Activated T-helper 1 cell treated with anti-CD3 and anti-CD28 coated beads, Interleukin-12 subunit alpha, Interleukin-12 subunit beta, Interleukin-2, Interleukin-4 antibody, amounts not matched to agents 30 ng/mL and 10 ng/mL and 1 ng/mL, durations not matched to agents 14 hours and 24 hours and 36 hours (primary cell): ENCODE measurements around the gene TBC1D17. TPM values are rescaled to one million over a fixed set of nuclear protein-coding genes. Genes with fewer than 3 reads are reported as not detected.

ENCODE experiments used
- DNase-seq: peaks from one replicate; pipeline ENCODE4 v3.0.0; 2021; ENCODE audit warnings: low spot score
- H3K27ac Mint-ChIP-seq: one replicate; pipeline ENCODE4 v1.8.0; 2021; ENCODE audit warnings: mild to moderate bottlenecking, mixed read lengths
- H3K27me3 Mint-ChIP-seq: one replicate; pipeline ENCODE4 v1.8.0; 2022; ENCODE audit warnings: mild to moderate bottlenecking, moderate library complexity, mixed read lengths; ENCODE audit not compliant: insufficient read depth
- H3K36me3 Mint-ChIP-seq: one replicate; pipeline ENCODE4 v1.8.0; 2021; ENCODE audit warnings: low read depth, mixed read lengths
- H3K4me1 Mint-ChIP-seq: one replicate; pipeline ENCODE4 v1.8.0; 2021; ENCODE audit warnings: low read depth, mixed read lengths
- H3K4me3 Mint-ChIP-seq: one replicate; pipeline ENCODE4 v1.8.0; 2021; ENCODE audit warnings: mild to moderate bottlenecking, moderate library complexity, mixed read lengths
- H3K9me3 Mint-ChIP-seq: one replicate; pipeline ENCODE4 v1.8.0; 2021; ENCODE audit warnings: mixed read lengths
- intact Hi-C: fragments of 100-400 bp; cut with micrococcal nuclease; formaldehyde crosslinking; loops from one replicate; pipeline ENCODE4 v1.15.1; 2024
- total RNA-seq: library from RNA; stranded (reverse); gene quantifications from 2 replicates; pipeline ENCODE4 v1.2.3, GENCODE V29; 2022

Gene TBC1D17
- total RNA-seq = 38.7 and 41.8 TPM in 2 replicates

DNA sequence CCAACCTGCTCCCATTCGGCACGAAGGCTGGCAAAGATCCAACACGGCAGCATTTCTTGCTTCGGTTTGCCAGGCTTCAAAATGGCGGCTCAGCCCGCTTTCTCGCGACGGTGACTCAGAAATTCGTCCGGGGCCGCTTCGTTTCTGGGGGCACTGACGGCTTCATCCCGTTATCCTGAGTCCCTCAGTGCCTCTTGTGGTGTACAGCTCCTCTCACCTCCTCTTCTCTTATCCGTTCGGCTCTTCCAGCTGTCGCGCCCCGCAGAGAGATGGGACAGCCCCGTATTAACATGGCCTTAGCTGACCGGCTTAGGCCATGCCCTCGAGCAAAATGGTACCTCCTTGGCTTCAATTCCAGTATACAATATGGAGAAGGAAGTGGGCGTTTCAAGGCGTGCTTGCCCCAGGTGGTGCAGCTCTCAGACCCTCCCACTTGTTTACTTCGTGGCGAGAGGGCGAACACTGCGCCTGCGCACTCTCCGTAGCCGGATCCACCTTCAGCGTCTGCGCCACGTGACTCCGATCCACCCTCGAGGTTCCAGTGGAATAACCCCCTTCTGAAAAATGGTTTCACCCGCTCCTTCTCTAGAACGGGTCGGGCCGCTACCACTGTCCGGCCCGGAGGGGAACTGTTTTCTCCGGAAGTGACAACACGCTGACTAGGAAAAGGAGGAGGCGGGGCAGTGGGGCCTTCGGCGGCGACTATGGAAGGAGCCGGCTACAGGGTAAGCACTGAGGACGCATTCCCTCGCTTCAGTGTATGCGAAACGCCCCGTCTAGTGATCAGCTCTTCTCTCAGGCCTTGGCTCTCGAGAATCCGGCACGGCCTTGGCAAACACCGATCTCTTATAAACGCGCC lies at the start of gene TBC1D17, which contains the start of gene AKT1S1:
Gene TBC1D17 (plus strand): TSS at position 683 of the 859 bp plus-strand sequence. CDS start 22 bp downstream, at position 705.
Gene AKT1S1 (minus strand): TSS at position 336 of the 859 bp plus-strand sequence. CDS start 4,060 bp downstream, outside the sequence.
- peaks cover 25% of the 10 kb centered on the region for H3K36me3 Mint-ChIP-seq
- peaks cover 30% of the 10 kb centered on the region for H3K4me1 Mint-ChIP-seq
- peak; percentile 99 for DNase-seq
- no peak within 1 kb of the TSS for H3K4me3 Mint-ChIP-seq
- intact Hi-C loops = loop anchor here (1.0 to 5.0 kb wide), 13 partner anchors 8 to 499 kb away; partner anchors contain the start of genes ALDH16A1, ATF5, NR1H2 and NUP62
- no peaks in the 10 kb centered on the region for H3K27me3 Mint-ChIP-seq
- no peaks in the 10 kb centered on the region for H3K9me3 Mint-ChIP-seq
- H3K27ac Mint-ChIP-seq = no peak within 1 kb of the TSS

GRCh38 chr19:49829200-49829599 lies 48.3 kb upstream of the TBC1D17 start:
- H3K27ac Mint-ChIP-seq = no peak overlapping the region
- no peaks in the 10 kb centered on the region for H3K9me3 Mint-ChIP-seq
- H3K4me3 Mint-ChIP-seq = no peak overlapping the region
- H3K36me3 Mint-ChIP-seq = peaks cover 19% of the 10 kb centered on the region
- intact Hi-C loops = no loop called here
- H3K4me1 Mint-ChIP-seq = no peaks in the 10 kb centered on the region
- H3K27me3 Mint-ChIP-seq = no peaks in the 10 kb centered on the region
- DNase-seq = no peak

DNA sequence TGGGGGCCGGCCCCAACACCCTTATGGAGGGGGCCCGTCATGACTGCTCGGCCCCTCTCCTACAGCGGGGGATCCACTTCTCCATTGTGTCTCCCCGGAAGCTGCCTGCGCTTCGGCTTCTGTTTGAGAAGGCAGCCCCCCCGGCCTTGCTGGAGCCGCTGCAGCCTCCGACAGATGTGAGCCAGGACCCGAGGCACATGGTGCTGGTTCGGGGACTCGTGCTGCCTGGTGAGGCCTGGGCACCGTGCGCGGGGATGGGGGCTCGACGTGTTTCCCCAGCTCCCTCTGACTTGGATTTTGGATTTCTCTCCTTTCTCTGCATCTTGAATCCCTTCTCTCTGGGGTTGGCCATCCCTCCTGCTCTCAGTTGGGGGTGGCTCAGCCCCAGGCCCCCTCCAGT lies 47.8 kb upstream of the TBC1D17 start:
- H3K36me3 Mint-ChIP-seq = peaks cover 21% of the 10 kb centered on the region
- no peak overlapping the region for H3K27ac Mint-ChIP-seq
- H3K27me3 Mint-ChIP-seq = no peaks in the 10 kb centered on the region
- no peaks in the 10 kb centered on the region for H3K4me1 Mint-ChIP-seq
- no peaks in the 10 kb centered on the region for H3K9me3 Mint-ChIP-seq
- intact Hi-C loops = no loop called here
- H3K4me3 Mint-ChIP-seq = no peak overlapping the region
- DNase-seq = no peak

- no peaks in the 10 kb centered on the region for H3K27me3 Mint-ChIP-seq
- H3K4me1 Mint-ChIP-seq = no peaks in the 10 kb centered on the region
- H3K36me3 Mint-ChIP-seq = peaks cover 23% of the 10 kb centered on the region
- no peak overlapping the region for H3K4me3 Mint-ChIP-seq
- intact Hi-C loops = no loop called here
- no peaks in the 10 kb centered on the region for H3K9me3 Mint-ChIP-seq
- DNase-seq = no peak
- H3K27ac Mint-ChIP-seq = no peak overlapping the region
Measured at GRCh38 chr19:49830766-49831165, 46.7 kb upstream of the TBC1D17 start.

DNA sequence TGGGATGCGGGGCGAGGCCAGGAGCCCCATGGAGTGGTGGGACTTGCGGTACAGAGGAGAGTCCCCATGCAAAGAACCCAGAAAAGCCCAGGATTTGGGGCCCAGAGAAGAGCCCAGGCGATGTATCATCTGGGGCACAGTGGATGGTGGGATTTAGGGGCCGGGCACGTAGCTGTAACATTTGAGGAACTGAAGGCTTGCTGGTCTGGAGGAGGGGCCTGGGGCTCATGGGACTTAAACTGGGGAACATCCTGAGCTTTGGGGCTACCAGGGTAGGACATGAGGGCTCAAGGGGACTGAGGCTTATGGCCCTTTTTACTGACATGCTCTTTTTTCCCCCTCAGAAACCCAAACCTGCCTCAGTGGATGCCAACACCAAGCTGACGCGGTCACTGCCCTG lies 45.9 kb upstream of the TBC1D17 start:
- intact Hi-C loops = no loop called here
- H3K27ac Mint-ChIP-seq = no peak overlapping the region

DNA sequence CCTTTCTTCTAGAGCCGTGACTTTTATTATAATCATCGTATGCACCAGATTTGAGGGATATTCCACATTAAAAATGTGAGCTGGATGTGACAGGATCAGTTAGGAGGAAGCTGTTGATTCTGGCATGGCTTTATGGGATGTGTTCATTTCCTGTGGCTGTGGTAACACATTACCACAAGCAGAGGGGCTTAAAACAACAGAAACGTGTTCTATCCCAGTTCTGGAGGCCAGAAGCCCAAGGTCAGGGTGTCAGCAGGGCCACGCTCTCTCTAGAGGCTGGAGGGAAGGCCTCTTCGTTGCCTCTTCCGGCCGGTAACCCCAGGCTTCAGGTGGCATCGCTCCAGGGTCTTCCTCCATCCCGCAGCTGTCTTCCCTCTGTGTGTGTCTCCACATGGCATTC lies 44.9 kb upstream of the TBC1D17 start:
- Mint-ChIP-seq H3K36me3 (peaks cover 21% of the 10 kb centered on the region), H3K4me3 (no peak overlapping the region), H3K9me3 (no peaks in the 10 kb centered on the region), H3K4me1 (no peaks in the 10 kb centered on the region), H3K27me3 (no peaks in the 10 kb centered on the region), H3K27ac (no peak overlapping the region)
- DNase-seq = no peak
- intact Hi-C loops = no loop called here

More for the DNA sequence above, 45.9 kb upstream of the TBC1D17 start:
- no peaks in the 10 kb centered on the region for H3K27me3 Mint-ChIP-seq
- H3K9me3 Mint-ChIP-seq = no peaks in the 10 kb centered on the region
- DNase-seq = no peak
- peaks cover 21% of the 10 kb centered on the region for H3K36me3 Mint-ChIP-seq
- no peak overlapping the region for H3K4me3 Mint-ChIP-seq
- H3K4me1 Mint-ChIP-seq = no peaks in the 10 kb centered on the region

DNA sequence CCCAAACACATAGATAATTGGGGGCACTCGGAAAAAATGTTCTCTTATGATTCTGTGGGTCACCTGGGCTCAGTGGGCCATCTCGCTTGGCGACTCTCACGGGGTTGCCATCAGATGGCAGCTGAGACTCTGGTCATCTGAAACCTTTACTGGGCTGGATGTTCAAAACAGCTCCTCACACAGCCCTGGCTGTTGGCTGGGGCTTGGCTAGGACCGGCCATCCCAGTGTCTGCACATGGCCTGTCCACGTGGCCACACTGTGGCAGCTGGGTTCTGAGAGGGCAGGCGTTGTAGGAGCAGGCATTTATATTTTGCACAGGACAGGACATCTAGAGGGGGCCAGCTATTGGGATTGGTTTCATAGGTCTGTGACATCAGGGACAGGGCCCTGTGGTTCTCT lies 43.9 kb upstream of the TBC1D17 start:
- no peaks in the 10 kb centered on the region for H3K4me1 Mint-ChIP-seq
- H3K36me3 Mint-ChIP-seq = peaks cover 26% of the 10 kb centered on the region
- H3K27ac Mint-ChIP-seq = no peak overlapping the region
- no peak for DNase-seq
- H3K27me3 Mint-ChIP-seq = no peaks in the 10 kb centered on the region
- H3K9me3 Mint-ChIP-seq = no peaks in the 10 kb centered on the region
- intact Hi-C loops = no loop called here
- H3K4me3 Mint-ChIP-seq = no peak overlapping the region

DNA sequence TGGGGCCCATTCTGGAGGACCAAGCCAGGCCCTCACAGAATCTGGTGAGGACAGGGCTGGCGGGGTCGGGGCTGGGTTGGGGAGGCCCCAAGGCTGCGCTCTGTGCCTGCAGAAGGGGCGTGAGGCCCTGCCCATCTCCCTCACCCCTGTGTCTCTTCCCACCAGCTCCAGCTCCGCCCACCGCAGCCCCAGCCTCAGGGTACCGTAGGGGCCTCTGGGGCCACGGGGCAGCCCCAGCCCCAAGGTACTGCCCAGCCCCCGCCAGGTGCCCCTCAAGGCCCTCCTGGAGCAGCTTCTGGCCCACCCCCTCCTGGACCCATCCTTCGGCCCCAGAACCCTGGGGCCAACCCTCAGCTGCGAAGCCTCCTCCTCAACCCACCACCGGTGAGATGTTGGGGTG lies 41.9 kb upstream of the TBC1D17 start:
- peaks cover 36% of the 10 kb centered on the region for H3K36me3 Mint-ChIP-seq
- intact Hi-C loops = no loop called here
- no peaks in the 10 kb centered on the region for H3K9me3 Mint-ChIP-seq
- DNase-seq = no peak
- H3K4me1 Mint-ChIP-seq = no peaks in the 10 kb centered on the region
- H3K27ac Mint-ChIP-seq = no peak overlapping the region
- no peak overlapping the region for H3K4me3 Mint-ChIP-seq
- no peaks in the 10 kb centered on the region for H3K27me3 Mint-ChIP-seq

DNA sequence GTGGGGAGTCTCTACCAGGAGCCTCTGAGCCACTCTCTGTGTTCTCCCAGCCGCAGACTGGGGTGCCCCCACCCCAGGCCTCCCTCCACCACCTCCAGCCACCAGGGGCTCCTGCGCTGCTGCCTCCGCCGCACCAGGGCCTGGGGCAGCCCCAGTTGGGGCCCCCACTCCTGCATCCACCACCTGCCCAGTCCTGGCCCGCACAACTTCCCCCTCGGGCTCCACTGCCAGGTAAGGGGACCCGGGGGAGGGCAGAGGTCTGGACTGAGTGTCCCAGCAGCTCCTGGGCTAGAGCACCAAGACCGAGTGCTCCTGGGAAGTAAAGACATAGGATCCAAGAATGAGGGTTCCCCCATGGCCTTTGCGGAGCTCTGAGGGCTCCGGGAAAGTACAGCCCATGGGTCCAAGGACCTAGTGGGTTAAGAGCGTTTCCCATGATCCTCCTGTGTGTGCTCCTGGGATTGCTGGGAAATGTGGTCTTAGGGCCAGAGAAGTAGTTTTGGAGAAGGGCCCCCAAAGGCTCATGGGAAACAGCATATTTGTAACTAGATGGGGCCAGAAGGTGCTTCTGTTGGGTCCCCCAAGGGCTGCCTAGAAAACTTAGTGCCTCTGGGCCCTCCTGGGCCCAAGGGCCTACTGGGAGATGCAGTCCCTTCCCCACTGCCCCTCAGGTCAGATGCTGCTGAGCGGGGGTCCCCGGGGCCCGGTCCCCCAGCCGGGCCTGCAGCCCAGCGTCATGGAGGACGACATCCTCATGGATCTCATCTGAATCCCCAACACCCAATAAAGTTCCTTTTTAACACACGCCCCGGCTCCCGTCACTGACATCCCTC lies 41.1 kb upstream of the TBC1D17 start:
- no peak overlapping the region for H3K27ac Mint-ChIP-seq
- H3K4me1 Mint-ChIP-seq = no peaks in the 10 kb centered on the region
- intact Hi-C loops = no loop called here
- no peaks in the 10 kb centered on the region for H3K9me3 Mint-ChIP-seq
- no peaks in the 10 kb centered on the region for H3K27me3 Mint-ChIP-seq
- peaks cover 38% of the 10 kb centered on the region for H3K36me3 Mint-ChIP-seq
- no peak for DNase-seq
- H3K4me3 Mint-ChIP-seq = no peak overlapping the region

- H3K9me3 Mint-ChIP-seq = no peaks in the 10 kb centered on the region
- H3K4me3 Mint-ChIP-seq = no peak overlapping the region
- peaks cover 38% of the 10 kb centered on the region for H3K36me3 Mint-ChIP-seq
- no peak overlapping the region for H3K27ac Mint-ChIP-seq
- DNase-seq = no peak
- intact Hi-C loops = no loop called here
- no peaks in the 10 kb centered on the region for H3K4me1 Mint-ChIP-seq
- no peaks in the 10 kb centered on the region for H3K27me3 Mint-ChIP-seq
Measured at GRCh38 chr19:49837009-49837310, 40.5 kb upstream of the TBC1D17 start.

GRCh38 chr19:49837425-49837824 lies 40.1 kb upstream of the TBC1D17 start:
- H3K4me3 Mint-ChIP-seq = no peak overlapping the region
- no peaks in the 10 kb centered on the region for H3K4me1 Mint-ChIP-seq
- no peaks in the 10 kb centered on the region for H3K9me3 Mint-ChIP-seq
- intact Hi-C loops = no loop called here
- H3K27ac Mint-ChIP-seq = peak overlapping the region; percentile 29
- no peak for DNase-seq
- H3K36me3 Mint-ChIP-seq = peaks cover 34% of the 10 kb centered on the region
- H3K27me3 Mint-ChIP-seq = no peaks in the 10 kb centered on the region

DNA sequence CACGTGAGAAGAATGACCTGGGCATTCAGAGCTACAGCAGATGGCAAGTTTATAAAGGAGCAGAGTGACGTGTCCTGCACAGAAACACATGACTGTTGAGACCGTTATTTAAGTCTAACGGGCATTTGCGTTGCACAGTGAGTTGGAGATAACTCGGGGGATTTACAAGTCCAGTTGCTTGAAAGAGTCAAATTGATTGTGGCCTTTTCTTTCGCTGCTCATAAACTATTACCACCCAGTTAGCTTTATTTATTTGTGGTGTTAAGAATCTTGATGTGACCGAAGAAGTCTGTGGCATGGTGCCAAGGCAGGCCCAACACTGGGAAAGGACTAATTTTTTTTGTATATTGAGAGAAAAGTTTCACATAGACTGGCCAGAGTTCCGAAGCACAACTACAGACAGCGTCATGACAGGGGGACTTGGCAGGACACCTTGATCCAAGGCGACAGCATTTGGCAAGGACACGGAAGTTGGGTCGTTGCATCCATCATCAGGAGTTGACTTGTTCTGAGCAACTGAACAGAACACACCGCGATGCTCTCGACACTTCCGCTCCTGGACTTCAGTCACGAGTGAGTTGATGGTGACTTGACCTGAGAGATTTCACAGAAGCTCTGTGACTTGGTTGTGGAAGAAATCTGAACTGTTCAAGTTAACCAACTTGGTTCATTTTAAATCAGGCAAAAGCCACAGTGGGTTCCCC lies 38.5 kb upstream of the TBC1D17 start:
- no peaks in the 10 kb centered on the region for H3K9me3 Mint-ChIP-seq
- H3K27ac Mint-ChIP-seq = no peak overlapping the region
- no peak for DNase-seq
- no peaks in the 10 kb centered on the region for H3K4me1 Mint-ChIP-seq
- no peak overlapping the region for H3K4me3 Mint-ChIP-seq
- intact Hi-C loops = no loop called here
- H3K27me3 Mint-ChIP-seq = no peaks in the 10 kb centered on the region
- peaks cover 27% of the 10 kb centered on the region for H3K36me3 Mint-ChIP-seq
